ENCODE measurements around the gene ASTN2. TPM values are rescaled to one million over a fixed set of nuclear protein-coding genes. Genes with fewer than 3 reads are reported as not detected.

ASTN2 gene
- total and polyA plus RNA-seq, 7 experiments from 2014 or later = 2.2 to 5.3 (median 4.0) TPM

GRCh38 chr9:116703634-116704033, 711.2 kb downstream of the ASTN2 start:
- no peak for DNase-seq
- Mint-ChIP-seq H3K4me3 (no peak overlapping the region), H3K27ac (no peak overlapping the region), H3K4me1 (peaks cover 11 to 31% (median 23%) of the 10 kb centered on the region in 7 donors), H3K27me3 (no peaks in the 10 kb centered on the region), H3K36me3 (peaks cover 19 to 50% (median 40%) of the 10 kb centered on the region in 5 donors), H3K9me3 (peaks cover 0 to 34% (median 8%) of the 10 kb centered on the region in 11 donors)
- Histone ChIP-seq H3K4me1 (ENCODE audit: control insufficient read depth in 2 of 2, insufficient read depth in 2 of 2, low read length in 2 of 2) (peaks cover 0 to 4% of the 10 kb centered on the region in 2 donors), H3K27ac (ENCODE audit: low read depth, low read length) (no peak overlapping the region), H3K4me3 (ENCODE audit: low read length) (no peak overlapping the region), H3K9me3 (ENCODE audit: control insufficient read depth in 2 of 3, low read length in 3 of 3) (no peaks in the 10 kb centered on the region), H3K36me3 (ENCODE audit: control insufficient read depth in 2 of 3, insufficient read depth in 3 of 3, low read length in 3 of 3) (peaks cover 0 to 17% (median 6%) of the 10 kb centered on the region in 3 experiments), H3K27me3 (ENCODE audit: control insufficient read depth in 2 of 2, insufficient read depth in 2 of 2, low read length in 2 of 2) (no peaks in the 10 kb centered on the region)
- CTCF ChIA-PET = no interaction called here
- no peak for ATAC-seq
- POLR2A ChIA-PET = no interaction called here
- intact Hi-C loops (cut with micrococcal nuclease) = no loop called here

GRCh38 chr9:116701940-116702642, 712.8 kb downstream of the ASTN2 start:
- Histone ChIP-seq H3K4me3 (ENCODE audit: low read length) (no peak overlapping the region), H3K9me3 (ENCODE audit: control insufficient read depth in 2 of 3, low read length in 3 of 3) (no peaks in the 10 kb centered on the region), H3K27ac (ENCODE audit: low read depth, low read length) (no peak overlapping the region), H3K27me3 (ENCODE audit: control insufficient read depth in 2 of 2, insufficient read depth in 2 of 2, low read length in 2 of 2) (no peaks in the 10 kb centered on the region), H3K36me3 (ENCODE audit: control insufficient read depth in 2 of 3, insufficient read depth in 3 of 3, low read length in 3 of 3) (peaks cover 0 to 31% (median 12%) of the 10 kb centered on the region in 3 experiments), H3K4me1 (ENCODE audit: control insufficient read depth in 2 of 2, insufficient read depth in 2 of 2, low read length in 2 of 2) (peaks cover 0 to 4% of the 10 kb centered on the region in 2 donors)
- ATAC-seq (no peak), DNase-seq (no peak)
- intact Hi-C loops (cut with micrococcal nuclease) = no loop called here
- H3K36me3 Mint-ChIP-seq = peaks cover 29 to 65% (median 55%) of the 10 kb centered on the region in 5 donors
- no peaks in the 10 kb centered on the region for H3K27me3 Mint-ChIP-seq
- H3K9me3 Mint-ChIP-seq = peaks cover 0 to 40% (median 9%) of the 10 kb centered on the region in 11 donors
- peak overlapping the region in 8 of 10 donors; percentile 19 to 61 (median 50) for H3K4me3 Mint-ChIP-seq
- ChIA-PET POLR2A (no interaction called here), CTCF (no interaction called here)
- H3K27ac Mint-ChIP-seq = peak overlapping the region in 7 of 9 donors; percentile 33 to 89 (median 65)
- peaks cover 18 to 32% (median 23%) of the 10 kb centered on the region in 7 donors for H3K4me1 Mint-ChIP-seq

GRCh38 chr9:116700882-116701865, 713.7 kb downstream of the ASTN2 start:
- Histone ChIP-seq H3K9me3 (ENCODE audit: control insufficient read depth in 2 of 3, low read length in 3 of 3) (no peaks in the 10 kb centered on the region), H3K4me1 (ENCODE audit: control insufficient read depth in 2 of 2, insufficient read depth in 2 of 2, low read length in 2 of 2) (peaks cover 0 to 4% of the 10 kb centered on the region in 2 donors), H3K27ac (ENCODE audit: low read depth, low read length) (no peak overlapping the region), H3K27me3 (ENCODE audit: control insufficient read depth in 2 of 2, insufficient read depth in 2 of 2, low read length in 2 of 2) (no peaks in the 10 kb centered on the region), H3K4me3 (ENCODE audit: low read length) (no peak overlapping the region), H3K36me3 (ENCODE audit: control insufficient read depth in 2 of 3, insufficient read depth in 3 of 3, low read length in 3 of 3) (peaks cover 0 to 31% (median 12%) of the 10 kb centered on the region in 3 experiments)
- intact Hi-C loops (cut with micrococcal nuclease) = no loop called here
- ATAC-seq (no peak), DNase-seq (no peak)
- peak overlapping the region; percentile 26 to 89 (median 65) for H3K27ac Mint-ChIP-seq
- H3K36me3 Mint-ChIP-seq = peaks cover 29 to 74% (median 63%) of the 10 kb centered on the region in 5 donors
- H3K9me3 Mint-ChIP-seq = peaks cover 0 to 37% (median 9%) of the 10 kb centered on the region in 11 donors
- CTCF ChIA-PET = no interaction called here
- H3K27me3 Mint-ChIP-seq = no peaks in the 10 kb centered on the region
- POLR2A ChIA-PET = no interaction called here
- peak overlapping the region in 8 of 10 donors; percentile 2 to 53 (median 46) for H3K4me3 Mint-ChIP-seq
- H3K4me1 Mint-ChIP-seq = peaks cover 20 to 40% (median 27%) of the 10 kb centered on the region in 7 donors

GRCh38 chr9:116700279-116700678, 714.6 kb downstream of the ASTN2 start:
- POLR2A ChIA-PET = no interaction called here

GRCh38 chr9:116697887-116698286, 717.0 kb downstream of the ASTN2 start:
- Histone ChIP-seq H3K27me3 (ENCODE audit: control insufficient read depth in 2 of 2, insufficient read depth in 2 of 2, low read length in 2 of 2) (no peaks in the 10 kb centered on the region), H3K4me1 (ENCODE audit: control insufficient read depth in 2 of 2, insufficient read depth in 2 of 2, low read length in 2 of 2) (peaks cover 0 to 4% of the 10 kb centered on the region in 2 donors), H3K4me3 (ENCODE audit: low read length) (no peak overlapping the region), H3K9me3 (ENCODE audit: control insufficient read depth in 2 of 3, low read length in 3 of 3) (no peaks in the 10 kb centered on the region), H3K36me3 (ENCODE audit: control insufficient read depth in 2 of 3, insufficient read depth in 3 of 3, low read length in 3 of 3) (peaks cover 0 to 31% (median 12%) of the 10 kb centered on the region in 3 experiments), H3K27ac (ENCODE audit: low read depth, low read length) (no peak overlapping the region)
- DNase-seq (no peak), ATAC-seq (no peak)
- Mint-ChIP-seq H3K4me3 (no peak overlapping the region), H3K27ac (no peak overlapping the region), H3K9me3 (peaks cover 0 to 34% (median 9%) of the 10 kb centered on the region in 11 donors), H3K36me3 (peaks cover 29 to 84% (median 74%) of the 10 kb centered on the region in 5 donors), H3K4me1 (peaks cover 31 to 66% (median 42%) of the 10 kb centered on the region in 7 donors), H3K27me3 (no peaks in the 10 kb centered on the region)
- ChIA-PET POLR2A (no interaction called here), CTCF (no interaction called here)
- intact Hi-C loops (cut with micrococcal nuclease) = no loop called here

More at GRCh38 chr9:116700279-116700678, 714.6 kb downstream of the ASTN2 start:
- intact Hi-C loops (cut with micrococcal nuclease) = no loop called here
- no peaks in the 10 kb centered on the region for H3K9me3 ChIP-seq (ENCODE audit: control insufficient read depth in 2 of 3, low read length in 3 of 3)
- H3K27ac ChIP-seq (ENCODE audit: low read depth, low read length) = no peak overlapping the region
- H3K4me3 ChIP-seq (ENCODE audit: low read length) = no peak overlapping the region
- no peaks in the 10 kb centered on the region for H3K27me3 ChIP-seq (ENCODE audit: control insufficient read depth in 2 of 2, insufficient read depth in 2 of 2, low read length in 2 of 2)
- Mint-ChIP-seq H3K4me3 (peak overlapping the region in 1 of 10 donors; percentile 53), H3K27ac (peak overlapping the region in 4 of 9 donors; percentile 33 to 89 (median 64)), H3K36me3 (peaks cover 29 to 80% (median 67%) of the 10 kb centered on the region in 5 donors), H3K9me3 (peaks cover 0 to 30% (median 9%) of the 10 kb centered on the region in 11 donors), H3K27me3 (no peaks in the 10 kb centered on the region), H3K4me1 (peaks cover 26 to 49% (median 36%) of the 10 kb centered on the region in 7 donors)
- CTCF ChIA-PET = no interaction called here
- H3K36me3 ChIP-seq (ENCODE audit: control insufficient read depth in 2 of 3, insufficient read depth in 3 of 3, low read length in 3 of 3) = peaks cover 0 to 31% (median 12%) of the 10 kb centered on the region in 3 experiments
- peaks cover 0 to 4% of the 10 kb centered on the region in 2 donors for H3K4me1 ChIP-seq (ENCODE audit: control insufficient read depth in 2 of 2, insufficient read depth in 2 of 2, low read length in 2 of 2)
- ATAC-seq = no peak
- no peak for DNase-seq

- H3K27ac Mint-ChIP-seq = no peak overlapping the region
- H3K27me3 ChIP-seq (ENCODE audit: control insufficient read depth in 2 of 2, insufficient read depth in 2 of 2, low read length in 2 of 2) = no peaks in the 10 kb centered on the region
Measured at GRCh38 chr9:116697362-116697761, 717.5 kb downstream of the ASTN2 start.

More at GRCh38 chr9:116697362-116697761, 717.5 kb downstream of the ASTN2 start:
- POLR2A ChIA-PET = interaction anchor here (0.8 kb wide), 1 partner anchor 11 kb away, joined by 4 read pairs; the partner anchor contains the start of gene TRIM32
- Histone ChIP-seq H3K36me3 (ENCODE audit: control insufficient read depth in 2 of 3, insufficient read depth in 3 of 3, low read length in 3 of 3) (peaks cover 0 to 31% (median 12%) of the 10 kb centered on the region in 3 experiments), H3K4me3 (ENCODE audit: low read length) (no peak overlapping the region), H3K4me1 (ENCODE audit: control insufficient read depth in 2 of 2, insufficient read depth in 2 of 2, low read length in 2 of 2) (peaks cover 0 to 4% of the 10 kb centered on the region in 2 donors), H3K27ac (ENCODE audit: low read depth, low read length) (no peak overlapping the region), H3K9me3 (ENCODE audit: control insufficient read depth in 2 of 3, low read length in 3 of 3) (no peaks in the 10 kb centered on the region)
- Mint-ChIP-seq H3K27me3 (no peaks in the 10 kb centered on the region), H3K36me3 (peaks cover 29 to 84% (median 69%) of the 10 kb centered on the region in 5 donors), H3K4me1 (peaks cover 36 to 68% (median 47%) of the 10 kb centered on the region in 7 donors), H3K9me3 (peaks cover 0 to 30% (median 8%) of the 10 kb centered on the region in 11 donors), H3K4me3 (no peak overlapping the region)
- CTCF ChIA-PET = no interaction called here
- no peak for DNase-seq
- intact Hi-C loops (cut with micrococcal nuclease) = no loop called here
- no peak for ATAC-seq
